Prostate gland (tissue), 2 donors: Measurements from ENCODE around the gene FOS.

Experiments
- POLR2AphosphoS5 ChIP-seq: sonication (generic); formaldehyde crosslinking; IDR thresholded peaks from one replicate; pipeline ENCODE4 v1.6.1; 2017; ENCODE audit warnings: antibody characterized with exemption
- TF ChIP-seq, protein P1 (sequence below), 4 experiments: fragments of 200-600 bp in 2 of 4; fragments of 450-650 bp in 2 of 4; sonication (generic) in 2 of 4; IDR thresholded peaks; 1 replicate in 3 of 4; 2 replicates in 1 of 4; pipeline ENCODE4 v1.5.1; 2016 to 2019; ENCODE audit warnings: antibody characterized with exemption in 4 of 4, mild to moderate bottlenecking in 2 of 4, moderate library complexity in 2 of 4

DNA sequence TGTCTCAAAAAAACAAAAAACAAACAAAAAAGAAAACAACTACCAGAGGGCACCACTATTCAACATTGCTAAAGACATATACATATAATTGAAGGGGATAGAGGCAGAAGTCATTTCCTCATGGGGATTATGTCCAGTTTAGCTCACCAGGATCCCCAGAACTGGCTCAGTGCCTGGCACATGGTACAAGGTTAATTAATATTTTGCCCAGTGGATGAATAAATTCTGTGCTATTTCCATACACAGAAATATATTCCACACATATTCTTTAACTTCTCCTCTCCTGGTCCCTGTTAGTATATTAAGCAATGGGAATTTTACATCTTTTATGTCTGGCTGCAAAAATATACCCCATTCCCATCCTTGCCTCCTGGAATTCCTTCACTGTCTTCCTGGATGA is 6.7 kb downstream of the FOS start:
- no peak for TF ChIP-seq POLR2AphosphoS5
- TF ChIP-seq, protein P1, sequence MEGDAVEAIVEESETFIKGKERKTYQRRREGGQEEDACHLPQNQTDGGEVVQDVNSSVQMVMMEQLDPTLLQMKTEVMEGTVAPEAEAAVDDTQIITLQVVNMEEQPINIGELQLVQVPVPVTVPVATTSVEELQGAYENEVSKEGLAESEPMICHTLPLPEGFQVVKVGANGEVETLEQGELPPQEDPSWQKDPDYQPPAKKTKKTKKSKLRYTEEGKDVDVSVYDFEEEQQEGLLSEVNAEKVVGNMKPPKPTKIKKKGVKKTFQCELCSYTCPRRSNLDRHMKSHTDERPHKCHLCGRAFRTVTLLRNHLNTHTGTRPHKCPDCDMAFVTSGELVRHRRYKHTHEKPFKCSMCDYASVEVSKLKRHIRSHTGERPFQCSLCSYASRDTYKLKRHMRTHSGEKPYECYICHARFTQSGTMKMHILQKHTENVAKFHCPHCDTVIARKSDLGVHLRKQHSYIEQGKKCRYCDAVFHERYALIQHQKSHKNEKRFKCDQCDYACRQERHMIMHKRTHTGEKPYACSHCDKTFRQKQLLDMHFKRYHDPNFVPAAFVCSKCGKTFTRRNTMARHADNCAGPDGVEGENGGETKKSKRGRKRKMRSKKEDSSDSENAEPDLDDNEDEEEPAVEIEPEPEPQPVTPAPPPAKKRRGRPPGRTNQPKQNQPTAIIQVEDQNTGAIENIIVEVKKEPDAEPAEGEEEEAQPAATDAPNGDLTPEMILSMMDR (IDR thresholded peaks at IDR 0.05): no peak
